HL-60 (cell line): ENCODE results near the gene SECTM1.

Experiments used
- DNase-seq, 2 experiments: peaks; one replicate each; pipeline ENCODE4 v3.0.0-alpha.2; 2010 to 2020; ENCODE audit warnings: low read depth in 1 of 2, low spot score in 1 of 2
- H3K27ac ChIP-seq: fragments of 250-450 bp; sonication (Bioruptor Pico); replicated peaks from 2 replicates; pipeline ENCODE4 v1.5.1; 2020; ENCODE audit warnings: mild to moderate bottlenecking, moderate library complexity
- H3K27me3 ChIP-seq: fragments of 250-450 bp; sonication (Bioruptor Pico); 2 replicates; pipeline ENCODE4 v1.5.1; 2021; ENCODE audit warnings: mild to moderate bottlenecking, moderate library complexity; ENCODE audit not compliant: insufficient read depth, poor library complexity, severe bottlenecking
- H3K4me3 ChIP-seq: replicated peaks from 2 replicates; pipeline ENCODE4 v1.5.1; 2011; ENCODE audit warnings: mild to moderate bottlenecking, control low read depth, low read length; ENCODE audit not compliant: insufficient read depth
- GABPA ChIP-seq: IDR thresholded peaks from 2 replicates; pipeline ENCODE4 v1.6.1; 2012; ENCODE audit warnings: low read depth
- POLR2AphosphoS5 ChIP-seq: IDR thresholded peaks from 2 replicates; pipeline ENCODE4 v1.6.1; 2012; ENCODE audit warnings: low read depth
- SPI1 ChIP-seq: IDR thresholded peaks from 2 replicates; pipeline ENCODE4 v1.6.1; 2012; ENCODE audit warnings: low read depth, mild to moderate bottlenecking, borderline replicate concordance
- TF ChIP-seq, protein P1 (sequence below): IDR thresholded peaks from one replicate; pipeline ENCODE4 v1.5.1; 2011; ENCODE audit warnings: low read length, control low read depth, inconsistent platforms; ENCODE audit not compliant: insufficient read depth
- TF ChIP-seq, protein P2 (sequence below): IDR thresholded peaks from 2 replicates; pipeline ENCODE4 v1.6.1; 2012; ENCODE audit warnings: low read depth; ENCODE audit not compliant: insufficient replicate concordance

The SECTM1 gene

DNA sequence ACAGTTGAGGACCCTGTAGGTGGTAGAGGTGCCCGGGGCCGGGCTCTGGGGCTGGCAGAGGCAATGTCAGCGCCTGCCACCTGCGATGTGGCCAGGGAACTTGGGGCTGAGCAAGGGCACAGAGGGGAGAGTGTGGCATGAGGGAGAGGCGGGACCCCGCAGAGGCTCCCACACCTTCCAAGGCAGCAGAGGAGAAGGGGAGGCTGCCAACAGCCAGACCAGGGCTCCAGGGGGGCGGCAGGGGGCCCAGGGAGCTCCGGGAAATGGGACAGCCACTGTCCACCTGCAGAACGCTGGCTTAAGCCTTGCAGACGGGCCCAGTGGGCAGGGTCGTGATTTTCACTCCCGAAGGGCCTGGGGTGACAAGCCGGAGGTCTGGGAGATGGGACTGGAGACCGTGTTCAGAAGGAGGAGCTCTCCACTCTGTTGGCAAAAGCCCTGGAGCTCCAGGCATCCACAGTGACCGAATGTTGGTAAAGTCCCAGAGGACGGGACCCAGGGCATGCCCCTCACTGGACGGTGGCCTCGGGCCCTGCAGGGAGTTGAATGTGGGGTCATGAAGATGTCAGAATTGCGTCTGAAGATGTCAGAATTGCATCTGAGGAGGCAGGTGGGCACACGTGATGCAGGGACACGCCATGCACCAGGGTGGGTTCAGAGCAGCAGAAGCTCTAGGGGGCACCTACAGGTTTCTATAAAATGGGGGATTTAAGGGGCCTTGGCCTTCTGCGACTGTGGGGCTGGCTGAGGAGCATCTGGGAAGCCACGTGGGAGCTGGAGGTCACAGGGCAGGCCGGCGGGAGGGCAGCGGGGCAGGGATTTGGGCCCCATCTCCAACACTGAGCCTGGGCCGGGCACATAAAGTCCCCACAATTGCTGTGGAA, 34.8 kb downstream of the SECTM1 start:
- DNase-seq, result no peak

DNA sequence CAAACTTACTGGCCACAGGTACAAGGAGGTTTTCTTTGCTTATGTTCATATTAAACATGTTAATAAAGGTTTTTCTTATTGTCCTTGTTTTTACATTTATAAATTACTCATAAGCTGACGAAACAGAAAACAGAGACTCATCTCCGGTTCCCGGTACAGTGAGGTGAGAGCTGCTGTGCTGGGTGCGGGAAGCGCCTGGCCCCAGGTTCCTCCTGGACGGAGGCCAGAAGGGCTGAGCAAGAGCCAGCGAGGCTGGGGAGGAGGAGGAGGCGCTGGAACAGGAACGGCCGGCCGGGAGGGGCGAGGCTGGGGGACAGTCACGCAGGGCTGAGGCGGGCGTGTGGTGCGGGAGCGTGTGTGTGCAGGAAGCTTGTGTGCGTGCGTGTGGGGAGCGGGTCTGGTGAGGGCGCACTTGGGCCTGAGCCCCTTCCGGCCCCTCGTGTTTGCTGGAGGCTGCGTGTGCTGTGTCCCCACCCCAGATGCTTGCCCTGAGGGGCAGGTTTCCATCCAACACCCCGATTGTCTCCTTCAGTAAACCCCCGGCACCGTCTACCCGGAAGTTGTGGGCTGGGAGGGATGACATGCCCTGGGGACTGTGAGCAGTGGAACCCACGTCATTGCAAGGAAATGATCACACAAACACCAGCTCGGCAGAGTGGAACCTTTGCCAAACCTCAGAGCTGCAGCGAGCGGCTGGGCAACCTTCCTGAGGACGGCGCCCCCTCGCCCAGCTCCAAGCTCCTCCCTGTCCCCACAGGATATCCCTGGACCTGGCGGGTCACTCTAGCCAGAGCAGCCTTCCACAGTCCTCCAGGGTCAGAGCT, 35.6 kb downstream of the SECTM1 start:
- H3K4me3 ChIP-seq, result peak overlapping the region; percentile 34
- TF ChIP-seq, protein P1, sequence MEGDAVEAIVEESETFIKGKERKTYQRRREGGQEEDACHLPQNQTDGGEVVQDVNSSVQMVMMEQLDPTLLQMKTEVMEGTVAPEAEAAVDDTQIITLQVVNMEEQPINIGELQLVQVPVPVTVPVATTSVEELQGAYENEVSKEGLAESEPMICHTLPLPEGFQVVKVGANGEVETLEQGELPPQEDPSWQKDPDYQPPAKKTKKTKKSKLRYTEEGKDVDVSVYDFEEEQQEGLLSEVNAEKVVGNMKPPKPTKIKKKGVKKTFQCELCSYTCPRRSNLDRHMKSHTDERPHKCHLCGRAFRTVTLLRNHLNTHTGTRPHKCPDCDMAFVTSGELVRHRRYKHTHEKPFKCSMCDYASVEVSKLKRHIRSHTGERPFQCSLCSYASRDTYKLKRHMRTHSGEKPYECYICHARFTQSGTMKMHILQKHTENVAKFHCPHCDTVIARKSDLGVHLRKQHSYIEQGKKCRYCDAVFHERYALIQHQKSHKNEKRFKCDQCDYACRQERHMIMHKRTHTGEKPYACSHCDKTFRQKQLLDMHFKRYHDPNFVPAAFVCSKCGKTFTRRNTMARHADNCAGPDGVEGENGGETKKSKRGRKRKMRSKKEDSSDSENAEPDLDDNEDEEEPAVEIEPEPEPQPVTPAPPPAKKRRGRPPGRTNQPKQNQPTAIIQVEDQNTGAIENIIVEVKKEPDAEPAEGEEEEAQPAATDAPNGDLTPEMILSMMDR, result no peak
- peak; percentile 80; the same call in 1 of the 2 replicates for TF ChIP-seq POLR2AphosphoS5
- TF ChIP-seq GABPA, result peak; percentile 80
- TF ChIP-seq, protein P2, sequence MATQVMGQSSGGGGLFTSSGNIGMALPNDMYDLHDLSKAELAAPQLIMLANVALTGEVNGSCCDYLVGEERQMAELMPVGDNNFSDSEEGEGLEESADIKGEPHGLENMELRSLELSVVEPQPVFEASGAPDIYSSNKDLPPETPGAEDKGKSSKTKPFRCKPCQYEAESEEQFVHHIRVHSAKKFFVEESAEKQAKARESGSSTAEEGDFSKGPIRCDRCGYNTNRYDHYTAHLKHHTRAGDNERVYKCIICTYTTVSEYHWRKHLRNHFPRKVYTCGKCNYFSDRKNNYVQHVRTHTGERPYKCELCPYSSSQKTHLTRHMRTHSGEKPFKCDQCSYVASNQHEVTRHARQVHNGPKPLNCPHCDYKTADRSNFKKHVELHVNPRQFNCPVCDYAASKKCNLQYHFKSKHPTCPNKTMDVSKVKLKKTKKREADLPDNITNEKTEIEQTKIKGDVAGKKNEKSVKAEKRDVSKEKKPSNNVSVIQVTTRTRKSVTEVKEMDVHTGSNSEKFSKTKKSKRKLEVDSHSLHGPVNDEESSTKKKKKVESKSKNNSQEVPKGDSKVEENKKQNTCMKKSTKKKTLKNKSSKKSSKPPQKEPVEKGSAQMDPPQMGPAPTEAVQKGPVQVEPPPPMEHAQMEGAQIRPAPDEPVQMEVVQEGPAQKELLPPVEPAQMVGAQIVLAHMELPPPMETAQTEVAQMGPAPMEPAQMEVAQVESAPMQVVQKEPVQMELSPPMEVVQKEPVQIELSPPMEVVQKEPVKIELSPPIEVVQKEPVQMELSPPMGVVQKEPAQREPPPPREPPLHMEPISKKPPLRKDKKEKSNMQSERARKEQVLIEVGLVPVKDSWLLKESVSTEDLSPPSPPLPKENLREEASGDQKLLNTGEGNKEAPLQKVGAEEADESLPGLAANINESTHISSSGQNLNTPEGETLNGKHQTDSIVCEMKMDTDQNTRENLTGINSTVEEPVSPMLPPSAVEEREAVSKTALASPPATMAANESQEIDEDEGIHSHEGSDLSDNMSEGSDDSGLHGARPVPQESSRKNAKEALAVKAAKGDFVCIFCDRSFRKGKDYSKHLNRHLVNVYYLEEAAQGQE, result peak; percentile 1
- TF ChIP-seq SPI1, result peak; percentile 66; the same call in 1 of the 2 replicates
- peak overlapping the region; percentile 94 for H3K27ac ChIP-seq
- H3K27me3 ChIP-seq, result no peaks in the 10 kb centered on the region
- DNase-seq, result peak; percentile 97

More for the DNA sequence above, 34.8 kb downstream of the SECTM1 start:
- Histone ChIP-seq H3K27me3 (no peaks in the 10 kb centered on the region), H3K4me3 (peak overlapping the region; percentile 34), H3K27ac (peak overlapping the region; percentile 94)
- TF ChIP-seq SPI1, result no peak
- TF ChIP-seq, protein P2, result no peak
- TF ChIP-seq, protein P1, result no peak
- TF ChIP-seq POLR2AphosphoS5, result no peak
- TF ChIP-seq GABPA, result no peak

DNA sequence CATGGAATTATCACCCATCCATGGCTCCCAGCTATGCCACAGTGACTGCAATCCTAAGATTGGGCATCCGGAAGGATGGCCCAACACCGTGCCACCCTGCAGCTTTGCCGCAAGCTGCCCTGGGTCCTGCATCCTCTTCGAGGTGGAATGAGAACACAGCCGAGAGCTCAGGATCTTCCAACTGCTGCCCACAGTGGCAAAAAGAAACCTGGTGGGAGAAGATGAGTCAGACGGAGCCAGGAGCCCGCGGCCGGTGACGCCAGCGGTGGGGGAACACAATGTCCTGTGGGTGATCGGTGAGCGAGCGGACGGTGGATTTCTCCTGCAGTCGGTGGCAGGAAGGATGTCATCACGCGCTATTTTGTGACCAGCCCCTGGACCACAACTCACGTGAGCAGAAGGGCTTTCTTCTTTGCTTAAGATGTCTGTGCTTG, 36.3 kb downstream of the SECTM1 start:
- peak overlapping the region; percentile 34 for H3K4me3 ChIP-seq
- peak overlapping the region; percentile 94 for H3K27ac ChIP-seq
- TF ChIP-seq POLR2AphosphoS5 (no peak), GABPA (0 out of 2 replicates have a peak, but pooled peaks have one; percentile 19), SPI1 (no peak)
- TF ChIP-seq, protein P2, result no peak
- no peaks in the 10 kb centered on the region for H3K27me3 ChIP-seq
- DNase-seq, result peak; percentile 87 to 89
